ENCODE data around the gene PPIE.

The PPIE gene

DNA sequence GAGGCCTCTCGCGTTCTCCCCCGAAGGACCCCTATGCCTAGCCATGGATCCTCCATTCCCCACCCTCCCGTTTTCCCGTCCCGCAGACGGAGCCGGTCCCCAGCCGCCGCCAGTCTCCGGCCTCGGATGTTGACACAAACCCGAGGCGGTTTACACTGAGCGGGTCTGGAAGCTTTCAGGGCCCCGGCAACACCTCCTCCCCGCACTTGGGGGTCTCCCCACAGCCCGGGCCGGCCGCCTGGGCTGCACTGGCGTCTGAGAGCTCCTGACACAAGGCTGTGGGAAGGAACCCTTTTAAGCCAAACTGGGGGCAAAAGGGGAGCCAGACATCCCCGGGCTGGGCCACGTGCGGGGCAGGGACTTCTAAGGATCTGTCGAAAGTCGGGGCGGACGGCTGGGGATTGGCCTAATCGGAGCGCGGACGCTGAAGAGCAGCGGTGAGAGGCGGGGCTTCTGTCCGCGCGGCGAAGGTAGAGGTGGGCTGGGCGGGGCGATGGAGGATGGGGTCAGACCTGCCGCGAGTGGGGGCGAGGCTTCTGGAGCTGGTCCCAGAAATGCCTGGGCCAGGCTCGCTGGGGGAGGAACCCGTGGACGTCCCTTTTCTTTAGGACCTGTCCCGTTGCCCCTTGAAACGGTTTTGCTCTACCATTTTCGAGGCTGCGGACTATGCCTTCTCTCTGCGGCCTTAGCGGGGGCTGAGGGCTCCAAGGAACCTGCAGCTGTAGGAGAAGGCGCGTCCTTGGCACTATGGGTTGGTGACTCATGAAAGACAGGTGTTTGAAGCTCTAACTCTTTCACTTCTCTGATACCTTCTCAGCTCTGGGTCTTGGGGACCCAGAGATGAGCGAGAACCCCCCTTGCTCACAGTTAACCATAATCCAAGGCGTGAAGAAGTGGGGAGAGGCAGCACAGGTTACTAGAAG, 46.3 kb upstream of the PPIE start:
- TF ChIP-seq, protein P1, sequence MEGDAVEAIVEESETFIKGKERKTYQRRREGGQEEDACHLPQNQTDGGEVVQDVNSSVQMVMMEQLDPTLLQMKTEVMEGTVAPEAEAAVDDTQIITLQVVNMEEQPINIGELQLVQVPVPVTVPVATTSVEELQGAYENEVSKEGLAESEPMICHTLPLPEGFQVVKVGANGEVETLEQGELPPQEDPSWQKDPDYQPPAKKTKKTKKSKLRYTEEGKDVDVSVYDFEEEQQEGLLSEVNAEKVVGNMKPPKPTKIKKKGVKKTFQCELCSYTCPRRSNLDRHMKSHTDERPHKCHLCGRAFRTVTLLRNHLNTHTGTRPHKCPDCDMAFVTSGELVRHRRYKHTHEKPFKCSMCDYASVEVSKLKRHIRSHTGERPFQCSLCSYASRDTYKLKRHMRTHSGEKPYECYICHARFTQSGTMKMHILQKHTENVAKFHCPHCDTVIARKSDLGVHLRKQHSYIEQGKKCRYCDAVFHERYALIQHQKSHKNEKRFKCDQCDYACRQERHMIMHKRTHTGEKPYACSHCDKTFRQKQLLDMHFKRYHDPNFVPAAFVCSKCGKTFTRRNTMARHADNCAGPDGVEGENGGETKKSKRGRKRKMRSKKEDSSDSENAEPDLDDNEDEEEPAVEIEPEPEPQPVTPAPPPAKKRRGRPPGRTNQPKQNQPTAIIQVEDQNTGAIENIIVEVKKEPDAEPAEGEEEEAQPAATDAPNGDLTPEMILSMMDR (conservative IDR thresholded peaks at IDR 0.05; ENCODE audit: low read length): no peak
- no peak overlapping the region for H3K4me3 ChIP-seq (ENCODE audit: low read length)
- no peak for DNase-seq (ENCODE audit: low read depth)

GRCh38 chr1:39694026-39694425, 44.7 kb upstream of the PPIE start:
- no peak overlapping the region for H3K4me3 ChIP-seq (ENCODE audit: low read length)
- DNase-seq (ENCODE audit: low read depth): no peak
- TF ChIP-seq, protein P1 (conservative IDR thresholded peaks at IDR 0.05; ENCODE audit: low read length): no peak

GRCh38 chr1:39695016-39695415, 43.7 kb upstream of the PPIE start:
- TF ChIP-seq, protein P1 (conservative IDR thresholded peaks at IDR 0.05; ENCODE audit: low read length): no peak
- H3K4me3 ChIP-seq (ENCODE audit: low read length): no peak overlapping the region
- DNase-seq (ENCODE audit: low read depth): no peak

DNA sequence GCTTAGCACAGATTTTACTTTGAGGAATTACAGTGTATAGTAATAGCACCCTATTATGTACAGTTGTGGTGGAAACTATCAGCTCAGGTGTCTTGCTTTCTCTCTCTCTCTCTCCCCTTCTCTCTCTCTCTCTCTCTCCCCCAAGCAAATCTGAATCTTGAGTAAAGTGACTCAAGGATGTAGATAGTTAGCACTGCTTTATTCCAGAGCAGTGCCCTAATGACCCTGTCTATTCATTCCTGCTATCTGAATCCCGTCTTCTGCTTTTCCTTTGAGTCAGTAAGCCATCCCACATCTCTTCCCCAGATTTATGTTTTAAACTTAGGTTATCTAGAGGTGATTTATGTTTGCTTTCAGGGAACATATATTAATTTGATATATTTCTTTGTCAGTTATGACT, 42.2 kb upstream of the PPIE start:
- TF ChIP-seq, protein P1 (conservative IDR thresholded peaks at IDR 0.05; ENCODE audit: low read length): no peak
- H3K4me3 ChIP-seq (ENCODE audit: low read length): no peak overlapping the region
- DNase-seq (ENCODE audit: low read depth): no peak

- TF ChIP-seq, protein P1 (conservative IDR thresholded peaks at IDR 0.05; ENCODE audit: low read length): no peak
- no peak overlapping the region for H3K4me3 ChIP-seq (ENCODE audit: low read length)
- no peak for DNase-seq (ENCODE audit: low read depth)
Observed at GRCh38 chr1:39698568-39698967, 40.1 kb upstream of the PPIE start.

DNA sequence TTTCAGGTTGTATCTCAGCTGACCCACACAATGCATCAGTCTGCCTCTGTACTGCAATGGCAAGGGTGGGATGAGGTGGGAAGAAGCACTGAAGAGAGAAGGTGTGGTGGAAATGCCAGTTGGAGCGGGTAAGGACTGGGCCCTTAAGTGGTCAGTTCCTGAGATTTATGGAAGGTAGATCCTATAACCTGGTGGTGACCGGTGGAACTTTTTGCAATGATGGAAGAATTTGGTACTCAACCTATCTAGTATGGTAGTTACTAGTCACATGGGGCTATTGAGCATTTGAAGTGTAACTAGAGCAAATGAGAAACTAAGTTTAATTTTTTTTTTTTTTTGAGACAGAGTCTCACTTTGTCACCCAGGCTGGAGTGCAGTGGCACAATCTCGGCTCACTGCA, 39.3 kb upstream of the PPIE start:
- TF ChIP-seq, protein P1 (conservative IDR thresholded peaks at IDR 0.05; ENCODE audit: low read length): no peak
- no peak for DNase-seq (ENCODE audit: low read depth)
- H3K4me3 ChIP-seq (ENCODE audit: low read length): no peak overlapping the region

DNA sequence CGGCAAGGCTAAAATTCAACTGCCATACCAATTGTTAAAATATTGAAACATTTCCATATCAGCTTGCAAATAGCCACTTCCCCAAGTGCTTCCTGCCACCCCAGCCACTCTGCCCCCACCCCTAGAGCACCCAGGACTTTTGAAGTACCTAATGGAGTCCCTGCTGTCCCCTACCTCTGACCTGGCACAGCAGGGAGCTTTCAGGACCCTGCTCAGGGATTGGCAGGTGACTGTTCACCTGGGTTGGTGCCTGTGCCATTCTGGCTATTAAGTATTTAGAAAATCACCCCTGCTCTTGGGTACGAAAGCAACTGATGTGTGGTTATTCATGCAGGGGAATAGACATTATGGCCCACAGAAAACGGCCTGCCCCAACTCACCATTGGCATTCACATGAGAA, 38.3 kb upstream of the PPIE start:
- H3K4me3 ChIP-seq (ENCODE audit: low read length): no peak overlapping the region
- TF ChIP-seq, protein P1 (conservative IDR thresholded peaks at IDR 0.05; ENCODE audit: low read length): no peak
- no peak for DNase-seq (ENCODE audit: low read depth)

Data from AG10803 (cell line).